ENCODE results near the gene PRR23E.

Gene PRR23E

DNA sequence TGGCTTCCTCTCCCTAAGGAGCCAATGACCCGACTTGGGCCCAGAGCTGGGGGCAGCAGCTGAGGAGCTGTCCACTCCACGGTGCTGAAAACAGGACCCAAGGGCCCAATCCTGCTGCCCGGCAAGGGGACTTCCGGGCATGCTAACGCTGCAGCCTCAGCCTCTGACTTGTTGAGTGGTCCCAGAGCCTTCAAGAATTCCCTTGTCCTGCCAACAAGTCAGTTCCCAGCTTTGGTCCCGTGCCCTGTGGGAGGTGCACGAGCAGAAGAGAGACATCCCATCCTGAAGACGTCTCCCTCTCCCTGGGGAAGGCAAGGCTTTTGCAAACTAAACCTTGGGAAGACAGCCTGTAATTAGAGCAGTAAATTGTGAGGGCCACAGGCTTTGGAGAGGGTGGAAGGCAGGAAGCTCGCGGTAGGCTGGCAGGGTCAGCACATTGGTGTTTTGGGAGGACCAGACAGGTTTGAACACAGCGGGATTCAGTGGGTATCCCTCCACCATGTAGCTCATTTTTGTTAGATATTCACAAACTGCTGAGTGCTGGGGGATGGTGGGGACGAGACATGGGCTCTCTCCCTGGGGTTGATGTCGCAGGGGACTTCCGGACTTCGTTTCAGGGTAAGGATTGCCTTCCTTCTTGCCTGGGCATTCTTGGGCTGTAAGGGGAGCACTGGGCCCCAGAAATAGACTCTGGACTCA is 29.8 kb upstream of the PRR23E start:
- no peak for DNase-seq (ENCODE audit: low read depth)
- no peak overlapping the region for H3K4me3 ChIP-seq (ENCODE audit: low read depth, low read length)

DNA sequence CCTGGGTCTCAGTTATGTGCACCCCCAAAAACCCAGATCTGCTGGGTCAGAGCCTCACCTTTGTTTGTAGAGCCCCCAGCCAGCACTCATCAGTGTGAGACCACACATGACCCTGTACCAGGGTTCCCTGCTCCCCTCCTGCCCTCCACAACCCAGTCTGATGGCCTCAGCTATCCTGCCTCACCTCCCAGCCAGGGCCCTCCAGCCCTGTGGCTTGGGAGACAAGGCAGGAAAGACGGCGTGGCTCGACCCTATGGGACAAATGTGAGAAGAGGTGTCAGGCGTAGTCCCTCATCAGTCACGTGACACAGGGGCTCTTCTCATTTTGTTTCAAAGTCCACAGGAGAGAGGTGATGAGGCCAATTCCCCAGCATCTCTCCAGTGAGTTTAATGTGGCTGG is 28.3 kb upstream of the PRR23E start:
- DNase-seq (ENCODE audit: low read depth) = no peak
- no peak overlapping the region for H3K4me3 ChIP-seq (ENCODE audit: low read depth, low read length)

DNA sequence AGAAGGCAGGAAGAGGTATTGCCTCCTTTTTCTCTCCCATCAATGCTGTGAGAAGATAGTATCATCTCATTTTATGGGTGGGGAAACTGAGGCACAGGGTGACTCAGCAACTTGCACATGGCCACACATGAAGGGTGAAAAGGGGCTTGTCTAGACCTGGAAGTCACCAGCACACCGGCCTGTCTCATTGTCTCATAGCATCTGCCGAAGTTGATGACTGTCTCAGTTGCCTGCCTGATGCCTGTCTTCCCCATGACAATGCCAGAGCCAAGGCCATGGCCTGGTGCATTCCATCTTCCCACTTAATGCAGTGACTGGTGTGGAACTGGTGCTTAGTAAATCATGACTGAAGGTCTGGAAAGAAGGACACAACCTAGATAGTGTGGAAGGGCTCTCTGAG is 27.9 kb upstream of the PRR23E start:
- DNase-seq (ENCODE audit: low read depth) = no peak
- no peak overlapping the region for H3K4me3 ChIP-seq (ENCODE audit: low read depth, low read length)

DNA sequence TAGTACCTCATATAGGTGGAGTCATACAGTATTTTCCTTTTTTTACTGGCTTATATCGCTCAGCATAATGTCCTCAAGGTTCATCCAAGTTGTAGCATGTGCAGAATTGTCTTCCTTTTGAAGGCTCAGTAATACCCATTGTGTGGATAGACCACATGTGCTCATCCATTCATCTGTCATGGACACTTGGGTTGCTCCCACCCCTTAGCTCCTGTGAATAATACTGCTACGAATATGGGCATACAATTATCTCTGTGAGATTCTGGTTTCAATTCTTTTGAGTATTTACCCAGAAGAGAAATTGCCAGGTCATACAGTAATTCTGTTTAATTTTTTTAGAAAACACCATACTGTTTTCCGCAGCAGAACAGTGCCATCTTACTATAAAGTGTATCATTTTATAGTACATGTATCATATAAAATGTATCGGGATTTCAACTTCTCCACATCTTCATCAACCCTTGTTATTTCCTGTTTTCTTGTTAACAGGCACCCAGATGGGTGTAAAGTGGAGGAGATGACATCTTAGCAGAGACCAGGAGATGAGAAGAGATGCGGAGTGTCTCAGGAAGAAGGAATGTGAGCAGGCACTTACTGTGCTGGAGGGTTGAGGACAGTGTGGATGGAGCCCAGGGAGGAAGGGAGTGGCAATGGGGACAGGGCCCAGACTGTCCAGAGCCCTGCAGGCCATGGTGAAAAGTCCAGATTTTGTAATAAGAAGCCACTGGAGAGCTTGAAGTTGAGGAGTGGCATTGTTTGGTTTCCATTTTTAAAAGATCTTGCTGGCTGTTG is 27.0 kb upstream of the PRR23E start:
- H3K4me3 ChIP-seq (ENCODE audit: low read depth, low read length) = no peak overlapping the region

DNA sequence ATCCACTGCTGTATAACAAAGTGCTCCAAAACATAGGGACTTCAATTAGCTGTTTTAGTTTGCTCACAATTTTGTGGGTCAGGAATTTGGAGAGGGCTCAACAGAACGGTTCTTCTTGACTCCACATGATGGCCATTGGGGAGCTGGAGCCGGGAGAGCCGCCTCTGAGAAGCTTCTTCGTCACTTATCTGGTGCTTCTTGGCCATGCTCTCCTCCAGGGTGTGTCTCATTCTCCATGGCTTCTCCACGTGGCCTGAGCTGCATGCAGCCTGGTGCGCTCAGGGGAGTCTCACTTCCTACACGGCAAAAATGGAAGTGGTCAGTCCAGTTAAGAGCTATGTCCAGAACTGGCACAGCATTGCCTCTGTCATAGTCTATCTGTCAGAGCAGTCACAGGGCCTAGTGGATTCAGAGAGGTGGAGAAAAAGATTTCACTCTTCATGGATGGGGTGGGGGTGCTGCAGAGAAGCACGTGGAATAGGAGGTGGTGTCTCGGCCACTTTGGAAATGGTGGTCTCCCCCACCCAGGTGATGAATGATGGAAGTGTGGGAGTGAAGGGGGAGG is 26.3 kb upstream of the PRR23E start:
- H3K4me3 ChIP-seq (ENCODE audit: low read depth, low read length) = no peak overlapping the region
- DNase-seq (ENCODE audit: low read depth) = no peak

More for the DNA sequence above, 27.0 kb upstream of the PRR23E start:
- no peak for DNase-seq (ENCODE audit: low read depth)

DNA sequence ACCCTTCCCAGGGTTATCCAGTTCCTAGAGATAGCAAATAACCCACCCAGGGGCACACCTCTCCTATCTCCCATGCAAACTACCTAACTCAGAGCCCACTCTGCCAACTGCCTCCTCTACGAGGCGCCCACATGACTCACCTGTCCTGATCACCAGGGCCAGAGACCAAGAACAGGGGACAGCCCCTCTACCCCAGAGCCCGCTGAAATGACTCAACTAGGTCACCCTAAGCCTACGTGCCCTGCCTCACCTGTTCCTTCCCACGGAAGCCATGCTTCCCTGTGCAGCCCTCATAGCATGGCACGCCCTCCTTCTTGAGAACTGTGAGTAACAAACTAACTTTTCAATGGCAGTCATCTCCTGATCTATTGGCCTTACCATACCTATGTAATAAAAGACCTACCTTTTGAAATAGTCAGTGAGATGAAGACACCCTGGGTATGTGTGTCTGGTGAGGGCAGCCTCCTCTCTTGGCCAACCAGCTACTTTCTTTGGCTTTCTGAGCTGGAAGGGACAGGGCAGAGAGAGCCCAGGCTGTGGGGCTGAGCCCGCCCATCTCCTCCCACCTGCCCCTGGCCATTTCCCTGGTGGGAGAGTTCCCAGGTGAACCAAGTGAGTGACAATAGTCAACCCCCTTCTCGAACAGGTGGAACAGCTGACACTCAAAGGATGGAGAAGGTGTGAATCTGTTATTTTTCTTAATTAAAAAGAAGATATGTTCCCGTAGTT is 25.5 kb upstream of the PRR23E start:
- no peak for DNase-seq (ENCODE audit: low read depth)
- H3K4me3 ChIP-seq (ENCODE audit: low read depth, low read length) = no peak overlapping the region

DNA sequence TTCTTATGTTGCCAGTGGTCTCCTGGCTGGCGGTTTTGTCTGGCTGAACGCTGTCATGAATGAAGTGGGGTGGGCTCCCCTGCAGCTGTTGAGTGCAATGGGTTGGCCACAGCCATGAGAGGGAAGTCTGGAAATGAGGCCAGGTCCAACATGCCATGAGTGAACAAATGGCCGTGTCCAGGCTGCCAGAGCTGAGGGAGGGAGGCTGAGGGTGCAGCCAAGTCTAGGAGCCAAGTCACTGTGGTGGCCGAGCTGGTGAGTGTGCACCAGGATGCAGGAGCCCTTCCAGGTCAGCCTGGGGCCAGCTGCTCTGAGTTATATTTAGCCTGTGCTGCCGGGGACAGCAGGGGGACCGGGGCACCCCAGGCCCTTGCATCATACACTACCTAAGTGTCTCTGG is 24.7 kb upstream of the PRR23E start:
- DNase-seq (ENCODE audit: low read depth) = no peak
- H3K4me3 ChIP-seq (ENCODE audit: low read depth, low read length) = no peak overlapping the region

DNA sequence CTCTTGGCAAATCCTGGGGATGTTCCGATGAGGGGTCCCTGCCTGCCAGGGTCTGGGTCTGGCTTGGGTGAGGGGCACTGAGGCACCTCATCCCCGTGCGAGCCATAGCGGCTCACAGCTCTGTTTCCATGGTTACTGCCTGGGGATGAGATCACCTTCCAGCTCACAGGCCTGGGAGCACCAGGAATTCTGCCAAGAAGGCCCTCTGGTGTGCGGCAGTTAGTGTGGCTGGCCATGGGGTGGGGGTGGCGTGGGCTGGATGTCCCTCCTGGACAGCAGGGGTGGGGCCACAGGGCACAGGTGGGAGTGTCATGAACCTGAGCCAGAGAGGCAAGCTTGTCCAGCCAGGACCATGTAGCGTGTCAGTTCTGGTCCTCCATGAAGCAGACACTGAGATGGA is 22.1 kb upstream of the PRR23E start:
- DNase-seq (ENCODE audit: low read depth) = peak; percentile 21
- no peak overlapping the region for H3K4me3 ChIP-seq (ENCODE audit: low read depth, low read length)

DNA sequence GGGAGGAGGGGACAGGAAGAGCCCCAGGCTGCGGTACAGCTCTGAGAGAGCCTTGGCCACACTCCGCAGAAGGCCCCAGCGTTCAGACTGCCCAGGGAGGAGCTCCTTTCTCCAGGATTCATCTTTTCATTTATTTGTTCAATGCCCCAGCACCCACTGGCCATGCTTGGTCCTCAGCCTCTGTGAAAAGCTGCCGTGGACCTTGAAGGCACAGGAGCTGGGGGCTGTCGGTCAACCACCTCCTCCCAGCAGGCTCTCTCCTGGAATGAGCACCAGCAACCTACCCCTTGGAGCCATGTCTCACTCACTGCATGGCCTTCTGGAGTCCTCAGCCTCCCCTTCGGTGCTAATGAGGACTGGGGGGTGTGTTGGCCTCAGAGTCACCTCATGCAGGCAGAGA is 21.6 kb upstream of the PRR23E start:
- H3K4me3 ChIP-seq (ENCODE audit: low read depth, low read length) = no peak overlapping the region
- no peak for DNase-seq (ENCODE audit: low read depth)

DNA sequence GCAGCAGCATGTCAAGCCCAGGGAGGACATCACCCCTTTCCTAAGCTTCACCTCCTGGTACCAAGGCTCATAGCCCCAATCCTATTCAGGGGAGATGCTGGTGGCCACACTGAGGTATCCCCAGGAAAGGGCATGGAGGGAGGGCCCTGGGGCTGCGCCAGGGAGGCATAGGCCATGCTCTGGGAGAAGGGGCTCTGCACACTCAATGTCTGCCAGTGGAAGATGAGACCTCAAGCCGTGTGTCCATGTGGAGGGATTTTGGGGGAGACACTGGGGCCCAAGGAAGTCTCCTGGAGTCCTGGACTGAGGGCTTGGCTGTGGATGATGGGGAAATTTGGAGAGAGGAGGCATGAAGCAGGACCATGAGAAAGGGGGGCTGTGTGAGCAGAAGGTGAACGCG is 21.2 kb upstream of the PRR23E start:
- no peak overlapping the region for H3K4me3 ChIP-seq (ENCODE audit: low read depth, low read length)
- DNase-seq (ENCODE audit: low read depth) = no peak

DNA sequence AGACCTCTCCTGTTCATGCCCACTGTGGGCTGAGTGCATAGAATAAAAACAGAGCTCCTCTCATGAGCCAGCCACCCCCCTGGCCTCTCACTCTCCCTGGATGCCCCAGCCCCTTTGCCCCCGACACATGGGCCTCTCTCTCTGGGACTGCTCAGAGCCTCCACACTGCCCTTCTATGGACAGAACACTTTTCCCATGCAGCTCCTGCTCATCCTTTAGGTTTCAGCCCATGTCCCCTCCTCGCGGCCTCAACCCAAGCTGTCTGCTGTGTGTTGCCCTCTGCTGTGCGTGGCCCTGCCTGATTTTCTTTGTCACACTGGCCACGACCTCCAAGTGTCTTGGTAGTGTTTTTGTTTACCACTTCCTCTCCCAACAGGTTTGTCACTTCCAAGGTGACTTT is 20.7 kb upstream of the PRR23E start:
- DNase-seq (ENCODE audit: low read depth) = no peak
- H3K4me3 ChIP-seq (ENCODE audit: low read depth, low read length) = no peak overlapping the region

DNA sequence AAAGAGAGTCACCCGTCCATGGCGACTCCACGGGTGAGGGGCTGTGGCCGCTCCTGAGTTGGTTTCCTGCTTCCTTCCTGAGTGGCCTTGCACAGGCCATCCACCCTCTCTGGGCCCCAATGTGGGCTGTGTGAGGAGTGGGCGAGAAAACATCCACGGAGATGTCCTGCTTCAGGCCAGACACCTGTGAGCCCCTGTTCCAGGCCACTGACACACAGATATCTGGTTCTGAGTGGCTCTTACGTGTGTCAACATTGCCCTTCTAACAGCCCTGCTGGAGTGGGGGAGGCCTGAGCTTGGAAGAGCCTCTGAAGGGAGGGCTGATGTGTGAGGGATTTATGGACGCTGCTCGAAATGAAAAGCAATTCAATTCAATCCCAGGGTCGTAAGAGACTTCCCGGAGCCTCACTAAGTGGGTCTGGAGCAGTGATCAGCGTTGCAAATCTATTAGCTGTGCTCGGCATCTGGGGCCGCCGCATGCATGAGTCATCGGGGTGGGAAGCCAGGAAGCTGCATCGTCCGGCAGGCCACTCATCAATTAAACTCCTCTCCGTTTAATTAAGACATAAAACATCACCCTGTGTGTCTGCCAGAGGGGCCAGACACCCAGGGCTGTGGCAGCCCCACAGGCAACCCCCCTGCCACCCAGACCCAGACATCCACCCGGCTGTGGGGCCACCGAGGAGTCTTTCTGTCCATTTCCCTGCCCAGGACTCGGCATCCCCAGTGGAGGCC is 20.0 kb upstream of the PRR23E start:
- peak; percentile 31 for DNase-seq (ENCODE audit: low read depth)
- H3K4me3 ChIP-seq (ENCODE audit: low read depth, low read length) = no peak overlapping the region

DNA sequence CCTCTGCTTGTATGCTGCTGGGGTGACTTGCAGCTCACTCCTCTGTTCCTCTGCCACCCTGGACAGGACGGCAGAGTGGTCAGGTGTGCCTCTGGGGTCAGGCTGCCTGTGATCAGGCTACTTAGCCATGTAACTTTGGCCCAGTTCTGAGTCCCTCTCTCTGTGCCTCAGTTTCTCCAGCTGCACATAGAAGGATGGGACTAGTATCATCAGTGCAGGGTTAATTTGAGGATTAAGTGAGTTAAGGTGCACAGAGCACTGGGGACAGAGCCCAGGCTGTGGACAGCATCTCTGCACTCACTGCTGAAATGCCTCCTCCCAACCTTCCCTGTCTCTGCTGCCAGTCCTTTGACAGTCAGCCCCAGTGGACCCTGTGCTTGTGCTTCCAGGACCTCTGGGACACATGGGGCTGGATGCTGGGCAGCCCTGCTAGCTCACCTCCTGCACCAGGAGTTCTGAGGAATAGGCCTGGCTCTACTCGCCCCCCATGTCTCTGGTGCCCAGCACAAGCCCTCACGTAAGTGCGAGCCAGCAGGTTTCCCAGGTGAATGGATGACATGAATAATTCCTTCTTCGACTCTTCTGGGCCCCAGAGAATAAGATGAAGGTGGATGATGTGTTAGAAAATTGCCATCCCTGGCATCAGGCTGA is 19.3 kb upstream of the PRR23E start:
- H3K4me3 ChIP-seq (ENCODE audit: low read depth, low read length) = no peak overlapping the region
- DNase-seq (ENCODE audit: low read depth) = no peak

DNA sequence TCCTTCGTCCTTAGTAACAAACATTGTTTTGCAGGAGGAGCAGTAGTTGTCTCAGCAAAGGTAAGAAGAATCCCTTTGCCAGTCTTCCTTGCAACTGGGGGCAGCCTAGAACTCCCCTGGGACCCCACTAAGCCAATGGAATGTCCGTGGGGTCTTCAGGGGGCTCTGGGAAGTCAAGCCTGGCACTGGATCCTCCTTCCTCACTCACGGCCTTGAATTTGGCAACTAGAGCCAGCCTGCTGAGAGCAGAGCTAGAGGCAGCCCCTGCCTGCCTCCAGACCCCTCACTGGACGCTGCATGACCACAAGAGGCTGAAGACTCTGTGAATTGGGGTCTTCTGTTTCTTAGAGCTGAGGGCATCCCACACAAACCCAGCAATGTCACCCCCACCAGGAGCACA is 18.6 kb upstream of the PRR23E start:
- no peak overlapping the region for H3K4me3 ChIP-seq (ENCODE audit: low read depth, low read length)

DNA sequence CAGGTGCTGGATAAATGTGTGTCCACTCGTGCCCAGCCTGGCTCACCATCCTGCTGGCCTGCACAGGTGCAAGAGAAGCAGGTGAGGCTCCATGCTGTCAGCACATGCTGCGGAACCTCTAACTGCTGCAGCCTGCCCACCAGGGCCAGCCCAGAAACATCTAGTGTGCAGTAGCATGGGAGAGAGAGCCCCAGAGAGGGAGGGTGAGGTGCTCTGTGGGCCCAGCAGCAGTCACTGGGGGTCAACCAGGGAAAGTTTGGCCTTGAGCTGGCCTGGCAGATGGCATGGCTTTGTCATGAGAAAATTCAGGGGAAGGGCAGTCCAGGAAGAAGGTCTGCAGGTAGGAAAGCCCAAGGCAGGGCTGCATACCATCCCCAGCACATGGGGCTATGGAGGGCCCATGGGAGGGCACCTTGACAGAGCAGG is 18.2 kb upstream of the PRR23E start:
- H3K4me3 ChIP-seq (ENCODE audit: low read depth, low read length) = no peak overlapping the region
- no peak for DNase-seq (ENCODE audit: low read depth)

More for the DNA sequence above, 18.6 kb upstream of the PRR23E start:
- no peak for DNase-seq (ENCODE audit: low read depth)

DNA sequence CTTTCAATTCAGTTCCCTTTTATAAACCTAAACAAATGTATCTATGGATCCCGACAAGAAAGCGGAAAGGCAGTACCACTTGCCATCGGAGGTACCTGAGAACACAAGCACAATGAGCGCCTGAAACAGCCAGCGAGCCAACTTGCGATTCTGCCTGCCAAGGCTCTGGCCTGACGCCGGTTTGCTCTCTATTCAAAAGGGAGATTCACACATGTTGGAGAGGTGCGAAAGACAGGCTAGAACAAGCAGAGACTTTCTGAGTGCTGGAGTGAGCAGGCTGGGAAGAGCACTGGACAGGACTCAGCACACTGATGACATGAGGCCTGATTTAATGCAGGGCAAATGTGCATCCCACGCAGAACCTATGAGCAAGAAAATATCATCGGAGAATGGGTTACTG is 17.7 kb upstream of the PRR23E start:
- DNase-seq (ENCODE audit: low read depth) = no peak
- no peak overlapping the region for H3K4me3 ChIP-seq (ENCODE audit: low read depth, low read length)

DNA sequence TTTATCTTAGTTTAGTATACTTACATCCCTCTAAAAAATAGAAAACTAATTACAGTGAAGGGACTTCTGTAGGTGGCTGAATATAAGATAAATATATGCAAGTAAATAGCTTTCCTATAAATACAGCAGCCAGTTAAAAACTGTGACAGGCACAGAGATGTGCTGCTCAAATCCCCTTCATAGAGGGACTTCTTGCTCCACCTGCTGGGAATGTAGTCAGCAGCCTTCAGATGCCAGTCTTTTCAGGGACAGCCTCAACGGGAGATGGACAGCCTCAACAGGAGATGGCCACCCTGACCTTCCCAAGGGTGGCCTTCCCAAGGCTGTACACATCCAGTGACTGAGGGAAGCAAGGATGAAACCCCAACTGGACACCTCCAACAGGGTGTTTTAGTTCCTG is 15.7 kb upstream of the PRR23E start:
- no peak for DNase-seq (ENCODE audit: low read depth)

DNA sequence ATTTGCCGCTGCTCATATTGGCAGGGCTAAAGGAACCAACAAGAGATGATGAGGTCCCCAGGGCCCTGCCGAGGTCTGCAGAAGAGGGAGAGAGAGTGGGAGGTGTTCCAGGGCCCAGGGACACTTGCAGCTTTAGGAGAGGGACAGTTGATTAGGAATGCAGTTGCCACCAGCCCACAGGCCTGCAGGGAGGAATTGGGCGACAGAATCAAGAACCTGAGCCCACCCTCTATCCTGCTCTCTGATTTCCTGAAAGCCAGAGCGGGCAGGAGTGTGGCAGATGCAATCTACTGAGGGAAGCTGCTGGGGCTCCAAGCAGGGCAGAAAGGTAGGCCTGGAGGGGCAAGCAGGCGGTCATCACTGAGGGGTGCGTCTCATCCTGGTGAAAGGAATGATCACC is 12.1 kb upstream of the PRR23E start:
- no peak overlapping the region for H3K4me3 ChIP-seq (ENCODE audit: low read depth, low read length)
- DNase-seq (ENCODE audit: low read depth) = no peak

More for the DNA sequence above, 15.7 kb upstream of the PRR23E start:
- H3K4me3 ChIP-seq (ENCODE audit: low read depth, low read length) = no peak overlapping the region

DNA sequence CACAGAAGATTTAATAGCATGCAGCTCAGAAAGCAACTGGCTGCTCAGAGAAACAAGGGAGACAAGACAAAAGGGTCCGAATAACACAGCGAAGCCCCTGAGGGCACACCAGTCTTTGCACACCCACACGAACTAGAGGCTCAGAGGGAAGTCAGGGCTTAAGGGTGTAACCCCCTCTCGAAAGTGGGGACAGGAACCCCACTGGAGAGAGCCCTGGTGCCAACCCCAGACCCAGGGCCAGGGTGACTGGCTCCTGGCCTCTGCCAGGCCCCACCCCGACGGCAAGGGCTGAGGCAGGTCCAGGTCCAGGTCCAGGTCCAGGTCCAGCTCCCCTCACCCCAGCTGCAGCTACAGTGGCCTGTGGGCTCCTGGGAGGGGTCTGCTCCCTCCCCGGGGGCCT is 10.5 kb upstream of the PRR23E start:
- DNase-seq (ENCODE audit: low read depth) = no peak
- no peak overlapping the region for H3K4me3 ChIP-seq (ENCODE audit: low read depth, low read length)
